ENCODE results near the gene EPB41L1.

EPB41L1 gene

GRCh38 chr20:36231331-36231730 is 76.8 kb downstream of the EPB41L1 start:
- no peaks in the 10 kb centered on the region for H3K27me3 ChIP-seq (ENCODE audit: control insufficient read depth, insufficient read depth, low read length)
- peaks cover 3% of the 10 kb centered on the region for H3K4me1 ChIP-seq (ENCODE audit: control insufficient read depth, insufficient read depth, low read length)
- no peak overlapping the region for H3K4me3 ChIP-seq (ENCODE audit: low read length)
- H3K27ac ChIP-seq (ENCODE audit: low read depth, low read length) = no peak overlapping the region
- H3K36me3 ChIP-seq (ENCODE audit: control insufficient read depth, insufficient read depth, low read length) = no peaks in the 10 kb centered on the region
- no peak overlapping the region for H3K9ac ChIP-seq (ENCODE audit: low read length)

GRCh38 chr20:36234771-36235320 is 80.3 kb downstream of the EPB41L1 start:
- Histone ChIP-seq H3K4me3 (ENCODE audit: low read length) (no peak overlapping the region), H3K27me3 (ENCODE audit: control insufficient read depth, insufficient read depth, low read length) (no peaks in the 10 kb centered on the region), H3K9ac (ENCODE audit: low read length) (no peak overlapping the region), H3K4me1 (ENCODE audit: control insufficient read depth, insufficient read depth, low read length) (peaks cover 3% of the 10 kb centered on the region), H3K36me3 (ENCODE audit: control insufficient read depth, insufficient read depth, low read length) (peaks cover 2% of the 10 kb centered on the region), H3K27ac (ENCODE audit: low read depth, low read length) (no peak overlapping the region)

- Histone ChIP-seq H3K36me3 (ENCODE audit: control insufficient read depth, insufficient read depth, low read length) (peaks cover 6% of the 10 kb centered on the region), H3K9ac (ENCODE audit: low read length) (peak within 1 kb of the TSS; percentile 64), H3K27ac (ENCODE audit: low read depth, low read length) (peak within 1 kb of the TSS; percentile 44), H3K4me1 (ENCODE audit: control insufficient read depth, insufficient read depth, low read length) (peaks cover 3% of the 10 kb centered on the region), H3K27me3 (ENCODE audit: control insufficient read depth, insufficient read depth, low read length) (no peaks in the 10 kb centered on the region), H3K4me3 (ENCODE audit: low read length) (peak within 1 kb of the TSS; percentile 72)
These were observed 81.6 kb downstream of the EPB41L1 start, which contains the start of gene AAR2 for GRCh38 chr20:36235892-36236785. TSS of gene AAR2 (plus strand) at chr20:36236478. CDS start at chr20:36239869, 3,391 bp downstream.

- Histone ChIP-seq H3K36me3 (ENCODE audit: control insufficient read depth, insufficient read depth, low read length) (peaks cover 6% of the 10 kb centered on the region), H3K4me3 (ENCODE audit: low read length) (peak overlapping the region; percentile 72), H3K27me3 (ENCODE audit: control insufficient read depth, insufficient read depth, low read length) (no peaks in the 10 kb centered on the region), H3K4me1 (ENCODE audit: control insufficient read depth, insufficient read depth, low read length) (peaks cover 3% of the 10 kb centered on the region), H3K27ac (ENCODE audit: low read depth, low read length) (peak overlapping the region; percentile 44), H3K9ac (ENCODE audit: low read length) (peak overlapping the region; percentile 64)
These were observed 82.2 kb downstream of the EPB41L1 start for GRCh38 chr20:36236786-36237121.

GRCh38 chr20:36237477-36237876 is 82.9 kb downstream of the EPB41L1 start:
- peak overlapping the region; percentile 72 for H3K4me3 ChIP-seq (ENCODE audit: low read length)
- no peaks in the 10 kb centered on the region for H3K27me3 ChIP-seq (ENCODE audit: control insufficient read depth, insufficient read depth, low read length)
- no peak overlapping the region for H3K27ac ChIP-seq (ENCODE audit: low read depth, low read length)
- H3K36me3 ChIP-seq (ENCODE audit: control insufficient read depth, insufficient read depth, low read length) = peaks cover 6% of the 10 kb centered on the region
- H3K4me1 ChIP-seq (ENCODE audit: control insufficient read depth, insufficient read depth, low read length) = peaks cover 3% of the 10 kb centered on the region
- H3K9ac ChIP-seq (ENCODE audit: low read length) = no peak overlapping the region

- Histone ChIP-seq H3K36me3 (ENCODE audit: control insufficient read depth, insufficient read depth, low read length) (peaks cover 7% of the 10 kb centered on the region), H3K4me1 (ENCODE audit: control insufficient read depth, insufficient read depth, low read length) (peaks cover 3% of the 10 kb centered on the region)
These were observed 83.6 kb downstream of the EPB41L1 start for GRCh38 chr20:36238153-36238552.

GRCh38 chr20:36238760-36239159 is 84.2 kb downstream of the EPB41L1 start:
- Histone ChIP-seq H3K27me3 (ENCODE audit: control insufficient read depth, insufficient read depth, low read length) (no peaks in the 10 kb centered on the region), H3K36me3 (ENCODE audit: control insufficient read depth, insufficient read depth, low read length) (peaks cover 11% of the 10 kb centered on the region), H3K9ac (ENCODE audit: low read length) (no peak overlapping the region), H3K27ac (ENCODE audit: low read depth, low read length) (no peak overlapping the region), H3K4me3 (ENCODE audit: low read length) (no peak overlapping the region), H3K4me1 (ENCODE audit: control insufficient read depth, insufficient read depth, low read length) (peaks cover 3% of the 10 kb centered on the region)

More at GRCh38 chr20:36238153-36238552, 83.6 kb downstream of the EPB41L1 start:
- no peaks in the 10 kb centered on the region for H3K27me3 ChIP-seq (ENCODE audit: control insufficient read depth, insufficient read depth, low read length)
- H3K4me3 ChIP-seq (ENCODE audit: low read length) = no peak overlapping the region
- no peak overlapping the region for H3K27ac ChIP-seq (ENCODE audit: low read depth, low read length)
- no peak overlapping the region for H3K9ac ChIP-seq (ENCODE audit: low read length)

- H3K27ac ChIP-seq (ENCODE audit: low read depth, low read length) = no peak overlapping the region
- H3K9ac ChIP-seq (ENCODE audit: low read length) = no peak overlapping the region
- H3K4me3 ChIP-seq (ENCODE audit: low read length) = no peak overlapping the region
- H3K36me3 ChIP-seq (ENCODE audit: control insufficient read depth, insufficient read depth, low read length) = peaks cover 14% of the 10 kb centered on the region
- peaks cover 3% of the 10 kb centered on the region for H3K4me1 ChIP-seq (ENCODE audit: control insufficient read depth, insufficient read depth, low read length)
- H3K27me3 ChIP-seq (ENCODE audit: control insufficient read depth, insufficient read depth, low read length) = no peaks in the 10 kb centered on the region
These were observed 85.5 kb downstream of the EPB41L1 start for GRCh38 chr20:36240076-36240475.

- Histone ChIP-seq H3K27ac (ENCODE audit: low read depth, low read length) (no peak overlapping the region), H3K27me3 (ENCODE audit: control insufficient read depth, insufficient read depth, low read length) (no peaks in the 10 kb centered on the region), H3K36me3 (ENCODE audit: control insufficient read depth, insufficient read depth, low read length) (peaks cover 22% of the 10 kb centered on the region), H3K4me1 (ENCODE audit: control insufficient read depth, insufficient read depth, low read length) (no peaks in the 10 kb centered on the region), H3K9ac (ENCODE audit: low read length) (no peak overlapping the region), H3K4me3 (ENCODE audit: low read length) (no peak overlapping the region)
These were observed 87.1 kb downstream of the EPB41L1 start for GRCh38 chr20:36241678-36242077.

- no peak overlapping the region for H3K4me3 ChIP-seq (ENCODE audit: low read length)
- H3K27me3 ChIP-seq (ENCODE audit: control insufficient read depth, insufficient read depth, low read length) = no peaks in the 10 kb centered on the region
- H3K4me1 ChIP-seq (ENCODE audit: control insufficient read depth, insufficient read depth, low read length) = no peaks in the 10 kb centered on the region
- H3K36me3 ChIP-seq (ENCODE audit: control insufficient read depth, insufficient read depth, low read length) = peaks cover 32% of the 10 kb centered on the region
- H3K9ac ChIP-seq (ENCODE audit: low read length) = no peak overlapping the region
- no peak overlapping the region for H3K27ac ChIP-seq (ENCODE audit: low read depth, low read length)
These were observed 89.2 kb downstream of the EPB41L1 start for GRCh38 chr20:36243726-36244125.

GRCh38 chr20:36246401-36246800 is 91.9 kb downstream of the EPB41L1 start:
- no peaks in the 10 kb centered on the region for H3K27me3 ChIP-seq (ENCODE audit: control insufficient read depth, insufficient read depth, low read length)
- H3K4me1 ChIP-seq (ENCODE audit: control insufficient read depth, insufficient read depth, low read length) = no peaks in the 10 kb centered on the region
- no peak overlapping the region for H3K27ac ChIP-seq (ENCODE audit: low read depth, low read length)
- no peak overlapping the region for H3K4me3 ChIP-seq (ENCODE audit: low read length)
- H3K9ac ChIP-seq (ENCODE audit: low read length) = no peak overlapping the region
- peaks cover 27% of the 10 kb centered on the region for H3K36me3 ChIP-seq (ENCODE audit: control insufficient read depth, insufficient read depth, low read length)

GRCh38 chr20:36248836-36249235 is 94.3 kb downstream of the EPB41L1 start:
- Histone ChIP-seq H3K27ac (ENCODE audit: low read depth, low read length) (no peak overlapping the region), H3K4me1 (ENCODE audit: control insufficient read depth, insufficient read depth, low read length) (no peaks in the 10 kb centered on the region), H3K27me3 (ENCODE audit: control insufficient read depth, insufficient read depth, low read length) (no peaks in the 10 kb centered on the region), H3K36me3 (ENCODE audit: control insufficient read depth, insufficient read depth, low read length) (peaks cover 37% of the 10 kb centered on the region), H3K4me3 (ENCODE audit: low read length) (no peak overlapping the region), H3K9ac (ENCODE audit: low read length) (no peak overlapping the region)
